Ishikawa (cell line): Measurements from ENCODE around the gene TM4SF4.

Source experiments
- CREB1 ChIP-seq: IDR thresholded peaks from 2 replicates; pipeline ENCODE4 v1.6.1; 2012; ENCODE audit warnings: low read depth
- EGR1 ChIP-seq: IDR thresholded peaks from 2 replicates; pipeline ENCODE4 v1.6.1; 2012
- NFIC ChIP-seq: IDR thresholded peaks from 2 replicates; pipeline ENCODE4 v1.6.1; 2012
- REST ChIP-seq: IDR thresholded peaks from 2 replicates; pipeline ENCODE4 v1.6.1; 2012; ENCODE audit warnings: low read depth, mild to moderate bottlenecking

GRCh38 chr3:149464542-149465328 lies 9.8 kb upstream of the TM4SF4 start:
- TF ChIP-seq REST = no peak
- no peak for TF ChIP-seq EGR1
- TF ChIP-seq NFIC = no peak
- TF ChIP-seq CREB1 = no peak
